A549 (cell line): ENCODE data around the gene TRPM6. TPM values are rescaled to one million over a fixed set of nuclear protein-coding genes. Genes with fewer than 3 reads are reported as not detected.

ENCODE experiments used
- ATAC-seq, 2 experiments: fragments of 200-7000 bp in 1 of 2; fragments of >200 bp in 1 of 2; cut with Nextera tagmentation in 1 of 2; cut with Tn5 transposase in 1 of 2; 3 replicates each; pipeline versions ENCODE4 v1.8.0 to v1.9.1; 2018 to 2020; ENCODE audit warnings: mild to moderate bottlenecking in 1 of 2, moderate library complexity in 1 of 2
- CTCF ChIA-PET: fragments of 300-600 bp; sonication (Branson Sonifier 250); formaldehyde crosslinking; extraction: SDS; loops from one replicate; lab custom pipeline; 2021; ENCODE audit warnings: antibody characterized with exemption, inconsistent platforms; lab: Yijun Ruan, JAX
- POLR2A ChIA-PET: fragments of 350-600 bp; formaldehyde crosslinking; extraction: SDS; loops from one replicate; lab custom pipeline; 2021; ENCODE audit warnings: antibody characterized with exemption, inconsistent platforms; lab: Yijun Ruan, JAX
- DNase-seq, 2 experiments: peaks; one replicate each; pipeline versions ENCODE4 v3.0.0 to v3.0.0-alpha.2; 2011 to 2016; ENCODE audit warnings: low read depth in 1 of 2, low spot score in 1 of 2
- FAIRE-seq: peaks from 2 replicates; lab custom pipeline; 2011; peaks lifted over from hg19 to GRCh38; lab: Jason Lieb, UNC
- H3K27ac ChIP-seq, 2 experiments: fragments of >200 bp; sonication (Bioruptor Twin); formaldehyde crosslinking; 3 replicates each; pipeline ENCODE4 v1.5.1; 2016 to 2017
- H3K4me1 ChIP-seq: fragments of >200 bp; sonication (Bioruptor Twin); formaldehyde crosslinking; 3 replicates; pipeline ENCODE4 v1.6.1; 2016
- H3K4me2 ChIP-seq: fragments of >200 bp; sonication (Bioruptor Twin); formaldehyde crosslinking; 3 replicates; pipeline ENCODE4 v1.6.1; 2016
- H3K4me3 ChIP-seq: fragments of >200 bp; sonication (Bioruptor Twin); formaldehyde crosslinking; 3 replicates; pipeline ENCODE4 v1.5.1; 2016
- H3K9me3 ChIP-seq: fragments of >200 bp; sonication (Bioruptor Twin); formaldehyde crosslinking; 3 replicates; pipeline ENCODE4 v1.6.1; 2016
- CBX2 ChIP-seq: fragments of 200-600 bp; sonication (generic); IDR thresholded peaks from 2 replicates; pipeline ENCODE4 v1.6.1; 2016; ENCODE audit warnings: low read depth, mild to moderate bottlenecking, borderline replicate concordance
- CEBPB ChIP-seq, 2 experiments: fragments of >200 bp in 1 of 2; sonication (Bioruptor Twin) in 1 of 2; formaldehyde crosslinking in 1 of 2; IDR thresholded peaks; 2 replicates each; pipeline ENCODE4 v1.6.1; 2012 to 2016
- CHD2 ChIP-seq: fragments of 150-350 bp; IDR thresholded peaks from 2 replicates; pipeline ENCODE4 v1.6.1; 2014; ENCODE audit warnings: low read length; ENCODE audit not compliant: partially characterized antibody
- EP300 ChIP-seq, 2 experiments: fragments of >200 bp; sonication (Bioruptor Twin); formaldehyde crosslinking; IDR thresholded peaks; 2 replicates in 1 of 2; 3 replicates in 1 of 2; pipeline ENCODE4 v1.6.1; 2016 to 2017
- FOSL2 ChIP-seq, 2 experiments: fragments of 450-650 bp in 1 of 2; fragments of >200 bp in 1 of 2; sonication (Bioruptor Twin) in 1 of 2; formaldehyde crosslinking; IDR thresholded peaks; 2 replicates each; pipeline versions ENCODE4 v1.5.0 to v1.6.1; 2016 to 2020; ENCODE audit warnings: mild to moderate bottlenecking in 1 of 2, moderate library complexity in 1 of 2
- FOXS1 ChIP-seq: fragments of 250-450 bp; sonication (Bioruptor Pico); IDR thresholded peaks from 2 replicates; pipeline ENCODE4 v1.5.0; 2020; ENCODE audit warnings: mild to moderate bottlenecking, moderate library complexity
- HES2 ChIP-seq: fragments of >200 bp; sonication (Bioruptor Twin); formaldehyde crosslinking; IDR thresholded peaks from 2 replicates; pipeline ENCODE4 v1.6.1; 2016
- HEYL ChIP-seq: fragments of 250-450 bp; sonication (Bioruptor Pico); IDR thresholded peaks from 2 replicates; pipeline ENCODE4 v1.8.0; 2021; ENCODE audit warnings: mild to moderate bottlenecking, moderate library complexity
- HMGXB4 ChIP-seq: fragments of 250-450 bp; sonication (Bioruptor Pico); IDR thresholded peaks from 2 replicates; pipeline ENCODE4 v1.5.0; 2021; ENCODE audit warnings: mild to moderate bottlenecking, moderate library complexity, borderline replicate concordance
- HOXB5 ChIP-seq: fragments of 250-450 bp; sonication (Bioruptor Pico); IDR thresholded peaks from 2 replicates; pipeline ENCODE4 v1.5.0; 2020; ENCODE audit warnings: mild to moderate bottlenecking, moderate library complexity
- JUNB ChIP-seq: fragments of >200 bp; sonication (Bioruptor Twin); formaldehyde crosslinking; IDR thresholded peaks from 2 replicates; pipeline ENCODE4 v1.6.1; 2016
- KDM1A ChIP-seq: fragments of 200-600 bp; sonication (generic); IDR thresholded peaks from 2 replicates; pipeline ENCODE4 v1.6.1; 2016; ENCODE audit warnings: low read depth, mild to moderate bottlenecking
- MAFK ChIP-seq: fragments of 450-650 bp; IDR thresholded peaks from 2 replicates; pipeline ENCODE4 v1.6.1; 2014; ENCODE audit not compliant: partially characterized antibody
- MAZ ChIP-seq: fragments of 150-350 bp; IDR thresholded peaks from 2 replicates; pipeline ENCODE4 v1.6.1; 2014; ENCODE audit warnings: antibody characterized with exemption, low read depth, low read length, borderline replicate concordance
- NFE2L2 ChIP-seq: fragments of 150-350 bp; conservative IDR thresholded peaks from 2 replicates; pipeline ENCODE4 v1.6.1; 2014; ENCODE audit warnings: low read length
- NPAS2 ChIP-seq: fragments of 250-450 bp; sonication (Bioruptor Pico); IDR thresholded peaks from 2 replicates; pipeline ENCODE4 v1.8.0; 2022; ENCODE audit warnings: mild to moderate bottlenecking, moderate library complexity, borderline replicate concordance
- PBX3 ChIP-seq: IDR thresholded peaks from 2 replicates; pipeline ENCODE4 v1.6.1; 2012
- POLR2A ChIP-seq: IDR thresholded peaks from 2 replicates; pipeline ENCODE4 v1.6.1; 2012; ENCODE audit warnings: mild to moderate bottlenecking, low read length
- RARB ChIP-seq: fragments of 250-450 bp; sonication (Bioruptor Pico); IDR thresholded peaks from 2 replicates; pipeline ENCODE4 v1.8.0; 2021; ENCODE audit warnings: mild to moderate bottlenecking, moderate library complexity
- RCOR1 ChIP-seq: fragments of 150-350 bp; IDR thresholded peaks from 2 replicates; pipeline ENCODE4 v1.6.1; 2014; ENCODE audit warnings: antibody characterized with exemption, low read length, low read depth
- REST ChIP-seq: fragments of 200-600 bp; sonication (generic); IDR thresholded peaks from 2 replicates; pipeline ENCODE4 v1.6.1; 2016; ENCODE audit warnings: antibody characterized with exemption, mild to moderate bottlenecking, moderate library complexity
- SMC3 ChIP-seq: fragments of >200 bp; sonication (Bioruptor Twin); formaldehyde crosslinking; IDR thresholded peaks from 3 replicates; pipeline ENCODE4 v1.6.1; 2018; ENCODE audit warnings: inconsistent platforms
- TFCP2L1 ChIP-seq: fragments of 250-450 bp; sonication (Bioruptor Pico); IDR thresholded peaks from 2 replicates; pipeline ENCODE4 v1.5.0; 2021; ENCODE audit warnings: mild to moderate bottlenecking
- TP53 ChIP-seq: fragments of 250-450 bp; sonication (Bioruptor Pico); IDR thresholded peaks from 2 replicates; pipeline ENCODE4 v1.5.0; 2021; ENCODE audit warnings: mild to moderate bottlenecking, moderate library complexity
- ZNF302 ChIP-seq: fragments of 250-450 bp; sonication (Bioruptor Pico); IDR thresholded peaks from 2 replicates; pipeline ENCODE4 v1.9.0; 2021; ENCODE audit warnings: inconsistent platforms, mild to moderate bottlenecking, moderate library complexity
- ZSCAN20 ChIP-seq: fragments of 250-450 bp; sonication (Bioruptor Pico); IDR thresholded peaks from 2 replicates; pipeline ENCODE4 v1.8.0; 2022; ENCODE audit warnings: mild to moderate bottlenecking, moderate library complexity
- WGBS: methylation state at CpG from one replicate; pipeline ENCODE4 v1.1.6; 2017; ENCODE audit errors: missing lambda C conversion rate; 5-methylcytosine and 5-hydroxymethylcytosine counted together
- polyA minus RNA-seq: library from RNA; depleted of rRNA, polyadenylated mRNA; stranded (reverse); fragments of >200 nt; gene quantifications from 2 replicates; pipeline ENCODE4 v1.2.3, GENCODE V29; 2011; rRNA and poly(A)+ RNA removed
- polyA plus RNA-seq, 4 experiments: library from polyadenylated mRNA; depleted of rRNA in 3 of 4; stranded (reverse); fragments of >200 nt; fragmentation: RNase III in 1 of 4; extraction: RNeasy Plus Mini Kit Qiagen cat#74134 plus additional on column Dnase treatment in 1 of 4; gene quantifications; 2 replicates in 3 of 4; 3 replicates in 1 of 4; pipeline ENCODE4 v1.2.3, GENCODE V29; 2011 to 2017

The TRPM6 gene
- polyA plus RNA-seq (2011; rRNA removed) (2.1 and 2.2 TPM in 2 replicates), polyA plus RNA-seq (2017; fragmentation: RNase III; extraction: RNeasy Plus Mini Kit Qiagen cat#74134 plus additional on column Dnase treatment) (1.5 to 1.8 TPM (median 1.5 TPM) in 3 replicates), polyA minus RNA-seq (2.3 and 2.4 TPM in 2 replicates)
- 0.42 and 0.58 TPM in 2 replicates for polyA plus RNA-seq (2012; cell fraction: cytosol; rRNA removed)
- 0.46 and 0.70 TPM in 2 replicates for polyA plus RNA-seq (2012; cell fraction: nucleus; rRNA removed)

GRCh38 chr9:74887041-74887980, at the start of gene TRPM6:
TRPM6 (minus strand) TSS chr9:74887921; CDS start chr9:74887856, 65 bp downstream.
- Histone ChIP-seq H3K9me3 (no peaks in the 10 kb centered on the region), H3K4me1 (0 out of 3 replicates have a peak, but pooled peaks cover 6% of the 10 kb centered on the region), H3K4me3 (peak within 1 kb of the TSS; percentile 53), H3K27ac (peak within 1 kb of the TSS; percentile 69 to 88), H3K4me2 (peak within 1 kb of the TSS; percentile 78)
- ChIA-PET CTCF (interaction anchor here (0.8 to 1.9 kb wide), 6 partner anchors 17 to 140 kb away, joined by 3 to 8 read pairs (median 4); partner anchors contain the start of gene C9orf40), POLR2A (interaction anchor here (0.9 to 1.6 kb wide), 3 partner anchors 49 to 141 kb away, joined by 3 to 4 read pairs (median 3); partner anchors contain the start of gene CARNMT1)
- 27% methylated on average over 36 of the region's 64 CpGs for WGBS
- no peak for FAIRE-seq
- ATAC-seq, result peak; percentile 91 to 94
- DNase-seq, result peak; percentile 35 to 77
- TF ChIP-seq CBX2 (no peak), TFCP2L1 (no peak), MAZ (no peak), HES2 (no peak), EP300 (IDR thresholded peaks at IDR 0.05) (no peak), HOXB5 (CRISPR knock-in tag) (no peak), SMC3 (no peak), CEBPB (IDR thresholded peaks at IDR 0.05) (peak; percentile 62 to 85; a peak in 3 of 4 replicates), NPAS2 (no peak), POLR2A (0 out of 2 replicates have a peak, but pooled peaks have one; percentile 6)

GRCh38 chr9:74935008-74935407, 47.3 kb upstream of the TRPM6 start:
- CTCF ChIA-PET, result no interaction called here
- 72% methylated on average over 8 of the region's 8 CpGs for WGBS
- H3K4me1 ChIP-seq, result no peaks in the 10 kb centered on the region
- no peak overlapping the region for H3K27ac ChIP-seq
- no peak overlapping the region for H3K4me2 ChIP-seq
- no peak for FAIRE-seq
- H3K9me3 ChIP-seq, result peaks cover 4% of the 10 kb centered on the region; the same call in 1 of the 3 replicates
- TF ChIP-seq CBX2 (no peak), FOSL2 (IDR thresholded peaks at IDR 0.05) (no peak), FOSL2 (CRISPR knock-in tag; IDR thresholded peaks at IDR 0.05) (no peak), JUNB (no peak), ZNF302 (CRISPR knock-in tag) (no peak), FOXS1 (CRISPR knock-in tag) (no peak), RCOR1 (no peak), SMC3 (no peak), ZSCAN20 (no peak), RARB (CRISPR knock-in tag) (no peak), CHD2 (no peak), HEYL (CRISPR knock-in tag) (no peak)
- TF ChIP-seq, all 56 proteins: peak for 0
- DNase-seq (no peak), ATAC-seq (no peak)
- no peak overlapping the region for H3K4me3 ChIP-seq
- POLR2A ChIA-PET, result no interaction called here

GRCh38 chr9:74921737-74922136, 34.0 kb upstream of the TRPM6 start:
- H3K4me2 ChIP-seq, result no peak overlapping the region
- H3K9me3 ChIP-seq, result no peaks in the 10 kb centered on the region
- H3K27ac ChIP-seq, result no peak overlapping the region
- 0 out of 3 replicates have a peak, but pooled peaks cover 5% of the 10 kb centered on the region for H3K4me1 ChIP-seq
- no peak for ATAC-seq
- no peak overlapping the region for H3K4me3 ChIP-seq
- CTCF ChIA-PET, result interaction anchor here (1.0 to 1.1 kb wide), 2 partner anchors 81 to 145 kb away, joined by 4 to 7 read pairs; no protein-coding TSS in a partner anchor
- no peak for DNase-seq
- POLR2A ChIA-PET, result no interaction called here
- FAIRE-seq, result no peak
- 85% methylated on average over 1 of the region's 1 CpG for WGBS
- no peak for TF ChIP-seq PBX3
- TF ChIP-seq NFE2L2, result no peak
- TF ChIP-seq MAFK, result no peak
- TF ChIP-seq REST, result no peak
- TF ChIP-seq CBX2, result no peak
- TF ChIP-seq HMGXB4 (CRISPR knock-in tag), result no peak
- TF ChIP-seq TP53, result no peak
- TF ChIP-seq KDM1A, result no peak
